Measurements from ENCODE around the gene CARMIL3.

The CARMIL3 gene

DNA sequence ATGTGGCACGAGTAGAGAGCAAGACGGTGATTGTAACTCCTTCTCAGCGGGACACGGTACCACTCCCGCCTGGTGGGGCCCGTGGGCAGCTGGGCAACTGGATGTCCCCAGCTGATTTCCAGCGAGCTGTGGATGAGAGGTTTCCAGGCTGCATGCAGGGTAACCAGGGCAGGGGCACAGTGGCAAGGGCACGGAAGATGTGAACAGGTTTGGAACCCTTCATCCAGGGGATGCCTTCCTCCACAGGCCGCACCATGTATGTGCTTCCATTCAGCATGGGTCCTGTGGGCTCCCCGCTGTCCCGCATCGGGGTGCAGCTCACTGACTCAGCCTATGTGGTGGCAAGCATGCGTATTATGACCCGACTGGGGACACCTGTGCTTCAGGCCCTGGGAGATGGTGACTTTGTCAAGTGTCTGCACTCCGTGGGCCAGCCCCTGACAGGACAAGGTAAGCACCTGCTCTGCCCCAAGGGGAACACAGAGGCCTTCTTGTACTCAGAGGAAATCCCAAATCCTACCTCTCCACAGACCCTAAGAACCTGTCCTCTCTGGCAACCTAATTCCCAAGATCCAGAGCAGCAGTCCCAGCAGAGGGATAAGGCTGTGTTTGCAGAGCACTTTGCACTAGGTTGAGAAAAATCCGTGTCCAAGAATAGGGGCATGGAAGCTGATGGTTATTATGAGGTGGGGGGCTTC, 46.6 kb downstream of the CARMIL3 start:
- ChIA-PET CTCF (interaction anchor here (0.6 to 12.8 kb wide), 5 partner anchors 9 to 210 kb away, joined by 3 to 536 read pairs (median 3); partner anchors contain the start of genes CHMP4A and CIDEB), POLR2A (no interaction called here)
- TF ChIP-seq, protein P1, sequence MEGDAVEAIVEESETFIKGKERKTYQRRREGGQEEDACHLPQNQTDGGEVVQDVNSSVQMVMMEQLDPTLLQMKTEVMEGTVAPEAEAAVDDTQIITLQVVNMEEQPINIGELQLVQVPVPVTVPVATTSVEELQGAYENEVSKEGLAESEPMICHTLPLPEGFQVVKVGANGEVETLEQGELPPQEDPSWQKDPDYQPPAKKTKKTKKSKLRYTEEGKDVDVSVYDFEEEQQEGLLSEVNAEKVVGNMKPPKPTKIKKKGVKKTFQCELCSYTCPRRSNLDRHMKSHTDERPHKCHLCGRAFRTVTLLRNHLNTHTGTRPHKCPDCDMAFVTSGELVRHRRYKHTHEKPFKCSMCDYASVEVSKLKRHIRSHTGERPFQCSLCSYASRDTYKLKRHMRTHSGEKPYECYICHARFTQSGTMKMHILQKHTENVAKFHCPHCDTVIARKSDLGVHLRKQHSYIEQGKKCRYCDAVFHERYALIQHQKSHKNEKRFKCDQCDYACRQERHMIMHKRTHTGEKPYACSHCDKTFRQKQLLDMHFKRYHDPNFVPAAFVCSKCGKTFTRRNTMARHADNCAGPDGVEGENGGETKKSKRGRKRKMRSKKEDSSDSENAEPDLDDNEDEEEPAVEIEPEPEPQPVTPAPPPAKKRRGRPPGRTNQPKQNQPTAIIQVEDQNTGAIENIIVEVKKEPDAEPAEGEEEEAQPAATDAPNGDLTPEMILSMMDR (IDR thresholded peaks at IDR 0.05; ENCODE audit: insufficient read depth, low read length, missing control alignments) = no peak
- no peak overlapping the region for H3K4me3 ChIP-seq (ENCODE audit: low read depth, low read length)
- DNase-seq (ENCODE audit: low read depth, low spot score) = no peak

DNA sequence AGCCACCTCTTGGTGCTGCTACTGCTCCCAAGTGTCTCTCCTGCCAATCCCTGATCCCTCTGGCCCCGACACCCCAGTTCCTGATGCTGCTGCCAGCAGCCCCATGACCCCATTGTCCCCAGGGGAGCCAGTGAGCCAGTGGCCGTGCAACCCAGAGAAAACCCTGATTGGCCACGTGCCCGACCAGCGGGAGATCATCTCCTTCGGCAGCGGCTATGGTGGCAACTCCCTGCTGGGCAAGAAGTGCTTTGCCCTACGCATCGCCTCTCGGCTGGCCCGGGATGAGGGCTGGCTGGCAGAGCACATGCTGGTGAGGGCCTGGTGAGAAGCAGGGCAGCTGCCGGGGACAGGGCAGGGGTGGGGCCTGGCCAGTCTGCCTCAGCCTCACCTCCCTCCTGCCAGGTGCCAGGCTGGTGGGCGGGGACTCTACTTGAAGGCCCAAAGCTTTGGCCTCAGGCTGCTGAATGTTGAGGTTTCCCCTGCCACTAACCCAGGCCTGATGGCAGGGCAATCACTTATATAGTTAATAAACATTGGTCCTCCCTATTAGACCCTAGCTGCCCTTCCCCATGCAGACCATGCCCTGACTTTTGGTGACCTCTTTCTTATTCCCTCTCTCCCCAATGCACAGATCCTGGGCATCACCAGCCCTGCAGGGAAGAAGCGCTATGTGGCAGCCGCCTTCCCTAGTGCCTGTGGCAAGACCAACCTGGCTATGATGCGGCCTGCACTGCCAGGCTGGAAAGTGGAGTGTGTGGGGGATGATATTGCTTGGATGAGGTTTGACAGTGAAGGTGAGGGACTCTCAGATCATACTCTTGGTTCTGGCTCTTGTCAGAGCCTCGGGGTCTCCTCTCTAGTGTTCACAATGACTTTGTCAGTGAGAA, 47.4 kb downstream of the CARMIL3 start:
- DNase-seq (ENCODE audit: low read depth, low spot score) = no peak
- TF ChIP-seq, protein P1 (IDR thresholded peaks at IDR 0.05; ENCODE audit: insufficient read depth, low read length, missing control alignments) = no peak
- CTCF ChIA-PET = interaction anchor here (1.2 to 12.8 kb wide), 3 partner anchors 8 to 39 kb away, joined by 14 to 536 read pairs (median 164); no protein-coding TSS in a partner anchor
- H3K4me3 ChIP-seq (ENCODE audit: low read depth, low read length) = no peak overlapping the region
- POLR2A ChIA-PET = no interaction called here

DNA sequence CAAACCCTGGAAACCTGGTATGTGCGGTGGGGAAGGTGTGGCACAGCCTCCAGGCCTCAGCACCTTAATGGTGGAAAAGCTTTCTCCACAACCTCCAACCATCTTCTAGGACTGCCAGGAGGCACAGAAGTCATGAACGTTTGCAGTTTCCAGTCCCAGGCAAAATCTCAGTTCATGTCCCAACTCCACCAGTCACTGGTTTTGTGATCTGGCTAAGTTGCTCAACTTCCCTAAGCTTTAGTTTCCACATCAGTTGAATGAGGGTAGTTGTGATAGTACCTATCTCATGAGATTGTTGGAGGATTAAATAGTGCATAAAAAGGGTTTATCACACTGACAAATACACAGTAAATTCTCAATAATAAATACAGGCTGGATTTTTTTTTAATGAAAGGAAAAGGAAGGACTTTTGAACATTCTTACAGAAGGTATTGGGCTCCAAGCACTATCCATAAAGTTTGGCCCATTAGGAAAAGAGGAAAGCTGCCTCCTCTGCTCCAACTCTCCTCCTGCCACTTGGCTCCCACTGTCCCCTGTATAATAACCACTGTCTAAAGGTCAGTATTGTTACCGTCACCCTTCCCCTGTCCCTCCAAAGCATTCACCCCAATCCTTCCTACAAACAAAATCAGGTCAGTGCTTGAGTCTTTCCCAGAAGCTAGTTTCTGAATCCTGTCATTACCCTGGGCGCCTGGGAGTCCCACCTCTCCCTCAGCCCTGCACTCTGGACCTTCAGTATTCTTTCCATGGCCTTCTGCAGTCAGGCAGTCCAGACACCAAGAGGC, 48.6 kb downstream of the CARMIL3 start:
- POLR2A ChIA-PET = interaction anchor here (1.9 kb wide), 1 partner anchor 14 kb away, joined by 5 read pairs; the partner anchor contains the start of genes DCAF11 and NRL
- DNase-seq (ENCODE audit: low read depth, low spot score) = no peak
- H3K4me3 ChIP-seq (ENCODE audit: low read depth, low read length) = no peak overlapping the region
- CTCF ChIA-PET = interaction anchor here (1.2 to 12.8 kb wide), 4 partner anchors 9 to 42 kb away, joined by 5 to 536 read pairs (median 12); no protein-coding TSS in a partner anchor
- TF ChIP-seq, protein P1 (IDR thresholded peaks at IDR 0.05; ENCODE audit: insufficient read depth, low read length, missing control alignments) = no peak

DNA sequence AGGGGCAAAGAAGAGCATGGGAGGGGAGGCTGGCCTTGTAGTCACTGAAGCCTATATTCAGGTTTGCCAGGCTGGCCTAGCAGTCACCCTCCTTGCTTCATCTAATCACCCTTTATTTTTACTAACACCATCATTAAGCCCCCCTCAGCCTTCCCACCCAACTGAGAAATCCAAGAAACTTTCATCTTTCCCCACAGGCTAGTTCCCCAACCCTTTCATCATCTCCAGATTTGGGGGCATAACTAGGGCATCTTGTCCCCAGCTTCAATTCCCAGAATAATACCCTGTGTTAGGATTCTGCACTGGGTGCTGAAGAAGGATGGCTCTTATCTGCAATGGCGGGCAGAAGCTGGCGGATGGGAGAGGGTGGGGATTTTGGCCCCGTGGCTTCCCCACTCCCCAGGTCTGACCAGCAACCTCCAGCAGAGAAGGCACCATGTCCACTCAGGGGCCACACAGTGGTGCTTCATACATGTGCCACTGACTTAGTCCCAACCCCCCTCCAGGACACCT, 49.2 kb downstream of the CARMIL3 start:
- POLR2A ChIA-PET = interaction anchor here (1.9 kb wide), 1 partner anchor 13 kb away, joined by 5 read pairs; the partner anchor contains the start of genes DCAF11 and NRL
- H3K4me3 ChIP-seq (ENCODE audit: low read depth, low read length) = no peak overlapping the region
- TF ChIP-seq, protein P1 (IDR thresholded peaks at IDR 0.05; ENCODE audit: insufficient read depth, low read length, missing control alignments) = no peak
- no peak for DNase-seq (ENCODE audit: low read depth, low spot score)
- CTCF ChIA-PET = interaction anchor here (1.7 to 1.9 kb wide), 2 partner anchors 10 to 42 kb away, joined by 5 to 11 read pairs; no protein-coding TSS in a partner anchor

DNA sequence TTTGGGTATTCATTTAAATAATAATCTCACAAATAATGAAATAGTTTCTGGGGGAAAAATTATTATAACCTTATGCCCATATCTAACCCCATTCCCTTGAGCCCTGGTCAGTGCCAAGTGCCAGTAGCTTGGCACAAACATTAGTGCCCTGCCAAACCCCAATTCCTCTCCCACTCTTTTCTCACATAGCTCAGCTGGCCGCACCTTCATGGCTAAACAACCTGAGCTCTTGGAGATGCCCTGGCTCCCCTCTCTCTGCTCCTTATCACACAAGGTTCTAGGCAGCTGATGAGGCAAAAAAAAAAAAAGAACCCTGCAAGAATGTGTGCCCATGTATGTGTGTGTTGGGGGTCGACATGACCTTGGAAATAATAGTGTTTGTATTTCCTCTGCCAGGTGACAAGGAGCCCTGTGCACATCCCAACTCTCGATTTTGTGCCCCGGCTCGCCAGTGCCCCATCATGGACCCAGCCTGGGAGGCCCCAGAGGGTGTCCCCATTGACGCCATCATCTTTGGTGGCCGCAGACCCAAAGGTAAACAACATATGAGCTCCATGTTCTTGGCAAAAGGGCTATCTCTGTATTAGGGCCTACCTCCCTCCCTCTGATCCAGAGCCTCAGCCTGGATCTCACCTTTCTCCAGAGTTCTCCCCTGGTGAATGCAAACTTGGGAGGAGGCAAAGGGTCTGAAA, 50.7 kb downstream of the CARMIL3 start:
- TF ChIP-seq, protein P1 (IDR thresholded peaks at IDR 0.05; ENCODE audit: insufficient read depth, low read length, missing control alignments) = no peak
- no peak for DNase-seq (ENCODE audit: low read depth, low spot score)
- H3K4me3 ChIP-seq (ENCODE audit: low read depth, low read length) = no peak overlapping the region
- POLR2A ChIA-PET = interaction anchor here (0.7 to 3.0 kb wide), 4 partner anchors 8 to 33 kb away, joined by 3 to 15 read pairs (median 4); partner anchors contain the start of genes DCAF11, NRL and PCK2
- CTCF ChIA-PET = interaction anchor here (0.9 to 1.5 kb wide), 6 partner anchors 8 to 195 kb away, joined by 3 to 10 read pairs (median 3); partner anchors contain the start of gene IRF9

Data from AG04449 (cell line).